Fibroblast of skin of right biceps (primary cell): ENCODE results near the gene SLC5A12.
A peak's percentile ranks its signal among the peaks of the same experiment; 100 is the strongest.
"Not testable (repeated sequence)": the region's sequence is repeated elsewhere in the genome, so short reads cannot be mapped to it uniquely, and the experiment has no call there.

Source experiments
- DNase-seq: peaks from one replicate; pipeline ENCODE4 v3.0.0-alpha.2; 2013

The SLC5A12 gene

DNA sequence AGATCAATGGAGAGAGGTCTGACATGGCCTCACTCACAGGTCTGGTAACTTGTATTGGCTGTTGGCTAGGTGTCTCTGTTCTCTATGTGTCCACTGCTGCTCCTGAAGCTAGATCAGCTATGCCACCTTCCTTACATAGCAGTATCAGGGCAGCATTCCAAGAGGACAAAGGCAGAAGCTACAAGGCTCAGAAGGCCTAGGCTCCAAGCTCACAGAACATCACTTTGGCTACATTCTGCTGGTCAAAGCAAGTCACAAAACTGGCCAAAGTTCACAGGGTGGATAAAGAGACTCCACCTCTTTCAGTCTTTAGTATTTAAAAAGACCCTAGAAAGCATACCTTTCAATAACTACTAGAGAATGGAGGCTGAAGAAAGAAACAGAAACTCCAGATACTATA, 4.1 kb downstream of the SLC5A12 start:
- no peak for DNase-seq

DNA sequence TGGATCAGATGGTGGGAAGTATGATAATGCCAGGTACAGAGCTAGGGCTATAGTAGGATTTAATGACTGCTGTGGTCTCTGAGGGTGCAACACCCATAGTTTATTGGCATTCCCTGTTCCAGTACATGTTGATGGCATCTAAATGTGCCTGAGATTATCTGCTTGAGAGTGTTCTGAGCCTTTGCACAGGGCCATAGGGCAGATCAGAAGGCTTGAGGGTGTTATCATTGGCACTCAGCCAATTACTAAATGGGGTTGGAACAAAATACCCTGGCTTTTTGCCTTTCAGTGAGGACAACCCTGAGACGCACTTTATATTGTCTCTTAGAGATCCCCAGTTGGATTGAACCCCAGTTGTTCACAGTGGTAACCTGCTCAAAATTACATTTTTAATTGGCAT, 6.7 kb downstream of the SLC5A12 start:
- DNase-seq: no peak

DNA sequence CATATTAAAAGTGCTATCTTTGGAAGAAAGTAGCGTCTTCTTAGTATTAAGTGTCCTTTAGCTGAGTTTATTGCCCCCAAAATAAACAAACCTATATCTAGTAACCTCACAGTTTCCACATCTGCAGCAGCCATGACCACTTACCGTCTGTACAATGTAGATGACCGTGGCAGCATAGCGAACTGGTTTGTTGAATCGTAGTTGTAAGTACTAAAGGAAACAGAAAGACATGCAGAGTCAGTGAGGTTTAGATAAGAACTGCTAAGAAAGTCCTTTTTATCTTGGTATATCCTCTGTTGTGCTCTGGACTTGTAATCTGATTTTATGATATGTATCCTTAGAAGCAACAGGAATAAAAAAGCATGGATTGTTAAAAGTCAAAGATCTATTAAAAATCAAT, 9.4 kb downstream of the SLC5A12 start:
- DNase-seq: no peak

DNA sequence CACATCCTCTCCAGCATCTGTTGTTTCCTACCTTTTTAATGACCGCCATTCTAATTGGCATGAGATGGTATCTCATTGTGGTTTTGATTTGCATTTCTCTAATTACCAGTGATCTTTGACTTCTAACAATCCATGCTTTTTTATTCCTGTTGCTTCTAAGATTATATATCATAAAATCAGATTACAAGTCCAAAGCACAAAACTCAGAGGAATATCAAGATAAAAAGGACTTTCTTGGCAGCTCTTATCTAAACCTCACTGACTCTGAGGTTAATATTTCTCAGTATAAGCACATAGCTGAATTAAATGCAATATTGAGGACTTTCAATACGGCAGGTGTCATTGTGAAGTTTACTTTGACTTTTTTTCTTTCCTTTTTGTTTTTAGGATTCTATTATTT, 11.4 kb downstream of the SLC5A12 start:
- no peak for DNase-seq

DNA sequence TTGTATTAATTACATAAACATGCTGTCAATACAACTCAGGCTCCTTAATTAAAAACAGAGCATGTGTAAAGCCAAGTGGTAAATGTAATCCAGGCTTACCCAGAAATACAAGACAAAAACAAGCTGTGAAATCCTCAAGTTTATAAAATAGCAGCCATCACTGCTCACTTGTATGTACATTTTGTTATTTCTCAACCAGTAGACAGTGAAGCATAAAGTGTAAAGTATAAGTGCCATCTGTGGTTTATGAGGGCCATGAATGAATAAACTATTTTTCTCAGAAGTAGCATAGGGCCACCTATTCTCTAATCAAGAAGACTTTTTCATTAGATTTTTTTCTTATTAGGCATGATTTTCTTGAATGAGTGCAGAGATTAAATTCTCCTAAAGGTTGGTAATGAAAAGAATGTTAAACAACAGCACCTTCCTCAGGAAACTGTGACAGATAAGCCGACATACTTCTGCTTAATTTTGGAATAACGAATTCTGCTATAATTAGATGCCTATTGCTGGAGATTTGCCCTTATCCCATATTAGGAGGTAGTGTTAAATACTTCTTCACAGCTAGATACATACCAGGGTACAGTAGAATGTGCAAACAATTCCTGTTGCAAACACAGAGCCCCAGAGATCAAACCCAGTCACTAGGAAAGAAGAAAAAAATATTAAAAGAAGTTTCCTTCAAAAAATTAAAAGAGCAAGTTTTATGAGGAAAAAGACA, 13.0 kb downstream of the SLC5A12 start:
- DNase-seq: peak; percentile 27

DNA sequence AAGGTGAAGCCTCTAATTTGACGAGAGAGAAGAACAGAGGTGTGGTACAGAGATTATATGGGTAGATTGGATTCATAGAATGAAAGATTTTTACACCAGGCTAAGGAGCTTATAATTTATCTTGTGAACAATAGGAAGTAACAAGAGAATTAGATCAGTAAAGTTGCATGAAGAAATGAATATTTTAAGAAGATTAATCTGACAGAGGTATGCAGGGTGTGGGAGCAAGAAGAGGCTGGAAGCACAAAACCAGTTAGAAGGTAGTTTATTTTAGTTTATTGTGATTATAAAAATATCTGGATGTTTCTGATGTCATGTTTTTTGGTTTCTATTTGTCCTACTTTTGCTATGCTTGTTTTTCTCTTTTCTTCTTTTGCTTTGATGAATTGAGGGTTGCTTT, 15.7 kb downstream of the SLC5A12 start:
- no peak for DNase-seq

DNA sequence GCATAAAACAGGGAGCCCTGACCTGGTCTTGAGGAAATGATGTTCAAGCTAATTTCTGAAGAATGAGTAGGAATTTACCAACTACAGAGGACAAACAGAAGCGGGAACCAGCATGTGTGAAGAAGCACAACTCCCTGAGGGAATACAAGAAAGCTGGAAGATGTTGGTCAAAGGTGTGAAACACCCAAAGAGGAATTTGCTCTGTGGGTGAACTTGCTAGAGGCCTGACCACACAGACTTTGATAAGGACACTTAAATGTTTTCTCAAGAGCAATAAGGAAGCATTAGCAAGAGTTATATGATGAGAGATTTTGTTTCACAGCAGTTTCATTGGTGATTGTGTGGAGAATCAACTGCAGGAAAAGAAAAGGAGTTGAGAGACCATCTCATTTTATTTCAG, 17.6 kb downstream of the SLC5A12 start:
- DNase-seq: peak; percentile 44

DNA sequence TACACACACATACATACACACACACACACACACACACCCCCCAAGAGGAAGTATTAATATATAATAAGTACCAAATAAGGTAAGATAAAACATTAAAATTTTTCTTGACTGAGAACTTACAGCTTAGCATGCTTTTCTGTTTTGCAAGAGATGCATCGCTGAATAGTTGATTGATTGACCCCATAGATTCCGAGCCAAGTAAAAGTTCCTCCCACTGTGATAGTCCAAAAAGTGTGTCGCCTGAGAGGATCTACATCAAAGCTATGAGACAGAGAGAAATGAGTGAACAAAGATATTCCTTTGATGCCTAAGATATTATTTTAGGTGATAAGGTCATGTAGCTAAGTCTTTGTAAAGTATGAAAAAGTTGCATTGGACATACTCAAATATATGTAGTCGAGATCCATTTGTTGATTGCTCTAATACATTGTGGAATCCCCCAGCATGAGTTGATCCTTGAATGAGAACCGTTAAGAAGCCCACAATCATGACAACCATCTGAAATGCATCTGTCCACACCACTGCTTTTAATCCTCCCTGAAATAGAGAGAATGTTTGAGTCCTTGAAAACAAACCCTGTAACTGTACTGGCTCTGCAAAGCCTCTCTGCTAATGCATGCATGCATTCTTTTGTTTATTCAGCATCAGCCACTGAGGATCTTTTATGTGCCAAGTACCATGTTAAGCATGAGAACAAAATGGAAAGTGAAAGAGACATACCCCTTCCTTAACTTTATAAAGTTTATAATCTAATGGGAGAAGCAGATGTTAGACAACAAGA, 18.3 kb downstream of the SLC5A12 start:
- DNase-seq: peak; percentile 43

DNA sequence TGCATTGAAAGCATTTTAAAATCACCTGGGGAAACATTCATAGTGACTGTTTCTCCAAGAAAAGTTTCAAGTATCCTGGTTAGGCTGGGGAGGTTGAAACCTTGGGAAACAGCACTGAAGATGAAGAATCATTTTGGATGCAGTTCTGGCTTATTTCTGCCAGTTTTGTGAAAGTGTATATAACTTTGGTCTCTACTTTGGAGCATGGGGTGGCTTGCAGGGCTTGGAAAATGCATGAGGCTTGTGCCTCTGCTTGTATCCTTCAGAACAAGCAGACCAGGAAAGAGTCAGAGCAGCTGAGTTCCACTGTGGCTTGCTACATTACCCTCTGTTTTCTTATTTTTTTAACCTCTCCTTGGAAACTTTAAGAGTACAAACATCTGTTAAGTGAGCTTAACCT, 19.5 kb downstream of the SLC5A12 start:
- DNase-seq: no peak

DNA sequence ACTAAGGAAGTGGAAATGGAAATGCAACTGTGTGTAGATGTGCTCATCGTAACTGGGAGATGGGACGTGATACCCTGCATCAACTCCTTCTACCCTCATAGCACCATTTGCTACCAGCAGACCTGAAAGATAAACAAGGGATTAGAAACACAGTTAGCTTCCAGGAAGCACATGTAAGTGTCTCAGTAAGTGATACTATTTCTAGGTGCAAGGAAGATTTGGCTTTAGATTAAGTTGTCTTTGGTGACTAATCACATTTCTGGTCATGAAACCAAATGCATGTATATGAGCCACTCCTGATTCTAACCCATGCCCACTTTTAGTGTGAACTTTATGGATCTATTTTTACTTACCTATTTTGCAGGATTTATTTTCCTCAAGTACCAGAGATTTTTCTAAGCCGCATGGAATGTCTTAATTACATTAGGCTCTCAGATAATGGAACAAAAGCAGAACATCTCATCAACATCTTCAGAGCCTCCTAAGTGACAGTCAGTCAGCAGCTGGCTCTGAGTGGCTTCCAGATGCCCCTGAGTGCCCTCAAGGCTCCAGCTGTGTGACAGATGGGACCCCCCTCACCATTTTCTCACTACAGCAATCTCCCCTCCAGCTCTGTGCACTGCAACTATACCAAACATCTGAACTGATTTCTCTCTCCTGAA, 21.2 kb downstream of the SLC5A12 start:
- peak; percentile 33 for DNase-seq

DNA sequence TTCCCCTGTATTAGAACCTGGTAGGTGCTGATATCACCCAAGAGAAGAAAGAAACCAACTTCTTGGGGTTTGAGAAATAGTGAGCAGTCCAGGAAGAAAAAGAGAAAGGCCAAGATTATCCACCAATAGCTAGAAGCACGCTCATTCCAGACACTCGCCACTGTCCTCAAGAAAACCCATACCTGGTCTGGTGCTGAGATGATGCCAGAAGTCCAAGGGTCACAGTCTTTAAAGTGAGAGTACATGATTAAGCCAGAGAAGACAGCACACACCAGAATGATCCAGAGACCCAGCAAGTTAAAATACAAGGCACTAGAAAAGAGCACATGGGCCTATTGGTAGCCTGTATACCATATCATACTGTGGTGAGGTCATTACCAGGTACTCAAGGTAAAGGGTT, 23.6 kb downstream of the SLC5A12 start:
- no peak for DNase-seq

DNA sequence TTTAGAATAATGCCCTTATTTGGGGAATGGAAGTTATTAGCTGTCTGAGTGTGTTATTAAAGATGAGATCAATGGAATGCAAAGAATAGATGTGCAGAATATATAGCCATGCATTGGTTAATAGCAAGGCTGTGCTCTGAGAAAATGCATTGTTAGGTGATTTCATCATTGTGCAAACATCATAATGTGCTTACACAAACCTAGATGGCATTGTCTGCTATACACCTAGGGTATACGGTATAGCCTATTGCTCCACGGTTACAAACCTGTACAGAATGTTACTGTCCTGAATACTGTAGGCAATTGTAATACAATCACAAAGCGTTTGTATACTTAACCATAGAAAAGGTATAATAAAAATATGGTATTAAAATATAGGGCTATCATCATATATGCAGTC, 25.5 kb downstream of the SLC5A12 start:
- DNase-seq: no peak

DNA sequence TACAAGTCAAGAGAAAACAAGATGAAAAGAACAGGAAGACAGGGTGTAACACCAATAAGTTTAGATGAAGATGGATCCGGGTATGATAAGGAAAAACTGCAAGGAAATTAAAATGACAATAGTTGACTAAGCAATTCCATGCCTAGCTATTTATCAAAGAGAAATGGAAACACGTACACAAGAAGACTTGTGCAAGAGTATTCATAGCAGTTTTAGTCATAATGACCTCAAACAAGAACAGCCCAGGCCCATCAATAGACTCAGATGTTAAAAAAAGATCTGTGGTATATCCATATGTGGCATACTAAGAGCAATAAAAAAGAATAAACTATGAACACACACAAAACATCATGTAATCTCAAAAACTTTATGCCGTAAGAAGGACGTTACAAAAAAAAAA, 33.2 kb downstream of the SLC5A12 start:
- no peak for DNase-seq

DNA sequence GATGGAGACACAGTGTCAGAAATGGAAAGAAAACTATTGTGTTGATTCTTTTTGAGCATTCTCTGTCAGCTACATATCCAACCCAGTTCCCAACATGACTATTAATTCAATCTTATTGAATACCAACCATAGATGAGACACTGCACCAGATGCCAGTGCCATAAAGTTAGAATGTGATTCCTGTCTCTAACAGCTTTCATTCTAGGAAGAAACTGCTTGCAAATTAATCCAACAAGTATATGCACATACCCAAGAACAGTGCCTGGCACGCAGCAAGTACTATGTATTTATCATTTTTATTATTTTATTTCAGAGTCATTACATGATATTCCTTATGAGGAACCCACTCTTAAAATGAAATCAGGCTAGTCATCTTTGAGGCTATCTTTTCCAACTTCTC, 34.5 kb downstream of the SLC5A12 start:
- DNase-seq: no peak

DNA sequence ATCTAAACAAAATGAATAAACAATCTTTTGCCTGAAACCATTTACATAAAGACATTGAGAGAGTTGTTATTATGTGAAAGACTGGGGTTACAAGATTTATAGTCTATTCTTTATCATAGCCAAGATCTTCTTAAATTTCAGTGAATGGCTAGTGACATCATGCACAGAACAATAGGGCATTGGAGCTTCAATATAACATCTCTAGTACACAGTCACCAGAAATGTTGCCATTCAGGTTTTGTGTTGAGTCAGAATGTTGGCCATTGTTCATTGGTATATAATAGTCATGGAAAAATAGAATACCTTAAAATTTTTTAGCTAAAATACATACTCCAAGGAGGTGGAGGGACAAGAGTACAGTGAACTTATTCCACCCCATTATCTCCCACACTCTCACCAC, 44.3 kb downstream of the SLC5A12 start:
- no peak for DNase-seq

DNA sequence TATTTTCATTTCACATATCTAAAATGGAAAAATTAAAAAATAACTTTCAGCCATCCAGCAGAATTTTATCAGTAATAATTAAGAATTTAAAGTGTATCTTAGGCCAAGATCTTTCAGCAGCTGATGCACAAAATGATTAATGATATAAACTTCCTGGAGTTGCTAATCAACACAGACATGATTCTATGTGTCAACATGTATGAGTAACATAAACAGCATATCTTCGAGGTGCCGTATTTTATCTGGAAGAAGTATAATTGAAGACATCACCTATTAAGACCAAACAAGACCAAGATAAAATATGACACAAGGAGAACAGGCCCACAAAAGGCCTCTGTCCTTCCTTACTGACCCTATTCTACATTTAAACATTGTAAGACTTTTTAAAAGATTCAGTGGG, 45.2 kb downstream of the SLC5A12 start:
- no peak for DNase-seq

DNA sequence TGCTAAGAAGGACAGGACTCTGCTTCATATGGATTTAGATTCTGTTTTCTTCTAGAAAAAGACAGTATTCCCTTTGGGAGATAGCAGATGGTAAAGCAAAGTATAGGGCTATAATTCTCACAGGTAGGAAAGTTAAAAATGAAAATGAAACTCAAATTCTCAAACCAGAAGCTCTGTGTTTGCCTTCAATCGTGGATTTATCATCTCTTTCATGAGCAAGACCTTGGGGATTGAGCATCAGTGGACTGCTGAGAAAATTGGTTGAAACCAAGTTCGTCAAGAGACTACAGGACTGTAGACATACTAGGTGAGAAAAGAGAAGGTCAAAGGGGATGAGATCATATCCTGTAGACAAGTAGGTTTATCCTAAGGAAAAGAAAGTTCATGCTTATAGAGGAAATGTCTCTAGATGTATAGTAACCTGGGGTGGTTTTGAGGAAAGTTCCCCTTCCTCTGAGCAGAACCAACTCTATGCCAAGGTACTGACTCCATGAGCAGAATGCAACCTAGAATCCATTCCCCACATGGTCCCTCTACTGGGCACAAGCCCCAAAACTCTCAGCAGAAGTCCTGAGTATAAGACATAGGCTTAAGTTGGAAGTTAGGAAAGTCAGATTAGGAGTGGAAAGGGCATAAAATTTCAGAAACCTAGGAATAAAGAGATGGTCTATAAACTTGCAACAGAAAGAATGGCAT, 46.5 kb downstream of the SLC5A12 start:
- DNase-seq: no peak

DNA sequence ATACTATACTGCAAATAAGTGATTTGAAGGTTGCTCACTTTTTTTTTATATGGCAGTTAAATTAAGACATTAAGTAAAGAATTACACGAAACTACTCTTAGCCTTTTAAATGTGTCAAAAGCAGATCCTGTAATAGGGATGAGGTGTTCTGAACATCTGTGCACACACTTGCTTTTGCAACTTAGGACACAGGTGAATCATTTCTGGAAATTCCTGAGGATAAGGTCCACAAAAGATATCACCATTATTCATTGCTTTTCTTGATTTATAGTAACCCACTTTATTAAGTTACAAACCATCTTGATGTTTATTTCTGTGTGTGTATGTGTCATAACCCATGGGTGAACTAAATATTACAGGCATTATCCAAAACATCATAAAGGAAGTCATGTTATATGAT, 55.9 kb downstream of the SLC5A12 start:
- no peak for DNase-seq

DNA sequence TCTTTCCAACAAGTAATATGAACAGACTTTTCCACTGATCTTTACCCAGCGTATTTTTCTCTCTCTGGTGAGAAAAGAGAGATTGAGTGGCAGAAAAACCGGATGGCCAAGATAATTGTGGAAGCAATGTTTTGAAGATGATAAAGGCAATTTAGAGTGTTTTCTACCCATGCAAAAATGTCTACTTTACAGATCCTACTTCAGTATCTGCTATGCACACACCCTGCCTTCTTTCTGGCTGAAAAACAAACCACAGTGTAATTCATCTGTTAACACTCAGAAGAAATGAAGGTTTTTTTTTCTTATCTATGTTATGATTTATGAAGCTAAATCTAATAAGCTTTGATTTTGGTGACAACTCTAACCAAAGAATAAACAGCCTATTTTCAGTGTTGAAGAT, 56.8 kb downstream of the SLC5A12 start:
- DNase-seq: no peak

DNA sequence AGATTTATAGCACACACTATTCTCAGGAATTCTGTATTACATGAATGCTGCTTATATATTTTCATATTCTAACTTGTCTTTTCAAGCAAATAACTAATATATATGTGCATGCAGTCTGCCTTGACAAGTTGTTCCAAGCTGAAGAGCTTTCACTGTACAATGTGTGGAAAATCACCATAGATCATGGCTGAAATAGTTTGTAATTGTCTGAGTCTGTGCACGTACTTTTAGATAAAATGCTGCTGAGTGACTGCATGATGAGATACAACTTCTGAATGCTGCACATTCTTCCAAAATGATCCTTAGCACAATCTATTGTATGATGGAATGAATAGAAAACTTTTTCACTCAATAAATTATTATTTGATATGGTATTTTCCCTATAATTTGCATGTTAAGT, 58.9 kb downstream of the SLC5A12 start:
- no peak for DNase-seq

DNA sequence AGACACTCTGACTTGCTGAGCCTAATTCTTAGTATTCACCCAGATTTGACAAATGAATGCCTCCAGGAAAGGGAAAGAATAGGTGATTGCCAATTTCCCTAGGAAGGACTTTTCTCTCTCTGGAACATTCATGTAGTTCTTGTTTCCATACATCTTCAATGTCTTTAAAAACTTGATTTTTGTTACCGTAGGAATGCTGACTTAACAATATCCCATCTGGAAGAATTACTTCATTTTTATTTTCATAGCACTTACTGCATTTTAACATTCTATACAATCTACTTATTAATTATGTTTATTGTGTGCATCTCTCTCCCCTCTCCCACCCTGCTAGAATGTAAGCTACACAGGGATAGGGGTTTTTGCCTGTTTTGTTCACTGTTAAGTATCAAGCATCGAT, 66.6 kb downstream of the SLC5A12 start:
- no peak for DNase-seq

DNA sequence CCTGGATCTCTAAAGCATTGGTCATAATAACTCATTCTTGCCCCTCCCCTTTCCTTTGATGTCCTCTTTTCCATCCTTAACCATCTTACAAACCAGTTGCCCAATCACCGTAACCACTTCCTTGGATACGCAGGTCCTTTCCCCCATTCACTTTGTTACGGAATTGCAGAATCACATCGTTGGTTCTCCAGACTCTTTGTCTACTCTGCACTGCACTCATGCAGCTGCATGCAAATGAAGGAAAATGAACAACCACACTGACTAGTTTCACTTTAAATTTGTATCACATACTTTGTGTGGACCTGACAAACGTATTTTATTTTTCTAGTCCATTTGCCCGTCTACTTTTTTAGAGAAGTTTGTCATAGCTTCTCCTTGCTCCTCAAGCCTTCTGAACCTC, 69.9 kb downstream of the SLC5A12 start:
- DNase-seq: no peak

DNA sequence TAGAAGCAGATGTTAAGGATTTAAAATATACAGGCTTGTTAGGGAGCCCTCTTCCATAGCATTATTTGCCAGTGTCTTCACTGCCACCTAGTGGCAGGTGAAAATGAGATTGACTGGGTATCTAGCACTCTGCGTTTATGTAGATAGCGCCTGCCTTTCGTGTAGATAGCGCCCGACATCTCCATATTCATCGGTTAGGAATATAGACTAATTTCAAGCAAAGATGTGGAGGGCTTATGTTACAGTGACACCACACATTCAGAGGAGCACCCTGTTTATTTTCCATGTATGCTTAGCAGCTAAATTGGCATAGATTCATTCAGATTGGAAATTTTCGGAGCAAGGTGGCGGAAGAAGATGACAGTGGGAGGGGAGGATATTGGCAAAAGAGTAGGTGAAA, 72.0 kb downstream of the SLC5A12 start:
- peak; percentile 70 for DNase-seq

DNA sequence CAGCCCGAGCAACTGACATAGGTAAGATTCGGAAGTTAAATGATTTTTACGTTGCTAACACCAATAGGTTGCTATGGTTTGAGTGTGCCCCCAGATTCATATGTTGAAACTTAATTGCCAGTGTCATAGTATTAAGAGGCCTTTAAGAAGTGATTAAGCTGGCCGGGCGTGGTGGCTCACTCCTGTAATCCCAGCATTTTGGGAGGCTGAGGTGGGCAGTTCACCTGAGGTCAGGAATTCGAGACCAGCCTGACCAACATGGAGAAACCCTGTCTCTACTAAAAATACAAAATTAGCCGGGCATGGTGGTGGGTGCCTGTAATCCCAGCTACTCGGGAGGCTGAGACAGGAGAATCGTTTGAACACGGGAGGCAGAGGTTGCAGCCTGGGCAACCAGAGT, 78.5 kb downstream of the SLC5A12 start:
- DNase-seq: not testable (repeated sequence)
